Measurements from ENCODE around the gene RIF1. TPM values are rescaled to one million over a fixed set of nuclear protein-coding genes. Genes with fewer than 3 reads are reported as not detected.

RIF1 gene
- total RNA-seq, 2 experiments from 2014 or later = 53.0 TPM

- H3K4me1 Mint-ChIP-seq (ENCODE audit: low read depth) = no peaks in the 10 kb centered on the region
- no peak overlapping the region for H3K4me3 Mint-ChIP-seq
- H3K27ac Mint-ChIP-seq = no peak overlapping the region
- H3K27me3 Mint-ChIP-seq (ENCODE audit: low read depth) = no peaks in the 10 kb centered on the region
- intact Hi-C loops (cut with micrococcal nuclease) = no loop called here
- CTCF ChIA-PET = interaction anchor here (1.3 kb wide), 1 partner anchor 499 kb away, joined by 4 read pairs; no protein-coding TSS in a partner anchor
- DNase-seq = no peak
- H3K9me3 Mint-ChIP-seq = no peaks in the 10 kb centered on the region
- H3K36me3 Mint-ChIP-seq (ENCODE audit: low read depth) = peaks cover 5% of the 10 kb centered on the region
Observed at GRCh38 chr2:151526572-151527090, 116.9 kb downstream of the RIF1 start.

Small RNA genes within 50 kb of the gene (microRNA-seq; reads per million reads assigned to microRNA genes)
- not detected for gene MIR4773-1 (ENCODE audit: borderline microRNAs expressed, borderline replicate concordance)
- gene MIR4773-2 (ENCODE audit: borderline microRNAs expressed, borderline replicate concordance) = not detected

Other genes with a start within 250 kb of the RIF1 start
- gene RBM43, start 148.0 kb upstream of the RIF1 start, total RNA-seq = 1 to 10 TPM; 3.4 to 3.8 TPM
- 10 to 100 TPM; 18.6 to 20.0 TPM for gene NMI, start 120.2 kb upstream of the RIF1 start, total RNA-seq
- gene TNFAIP6, start 52.3 kb upstream of the RIF1 start, total RNA-seq = not detected